ENCODE results near the gene BSDC1.
A peak's percentile ranks its signal among the peaks of the same experiment; 100 is the strongest.
"Not testable (repeated sequence)": the region's sequence is repeated elsewhere in the genome, so short reads cannot be mapped to it uniquely, and the experiment has no call there.

Gene BSDC1, protein sequence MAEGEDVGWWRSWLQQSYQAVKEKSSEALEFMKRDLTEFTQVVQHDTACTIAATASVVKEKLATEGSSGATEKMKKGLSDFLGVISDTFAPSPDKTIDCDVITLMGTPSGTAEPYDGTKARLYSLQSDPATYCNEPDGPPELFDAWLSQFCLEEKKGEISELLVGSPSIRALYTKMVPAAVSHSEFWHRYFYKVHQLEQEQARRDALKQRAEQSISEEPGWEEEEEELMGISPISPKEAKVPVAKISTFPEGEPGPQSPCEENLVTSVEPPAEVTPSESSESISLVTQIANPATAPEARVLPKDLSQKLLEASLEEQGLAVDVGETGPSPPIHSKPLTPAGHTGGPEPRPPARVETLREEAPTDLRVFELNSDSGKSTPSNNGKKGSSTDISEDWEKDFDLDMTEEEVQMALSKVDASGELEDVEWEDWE

DNA sequence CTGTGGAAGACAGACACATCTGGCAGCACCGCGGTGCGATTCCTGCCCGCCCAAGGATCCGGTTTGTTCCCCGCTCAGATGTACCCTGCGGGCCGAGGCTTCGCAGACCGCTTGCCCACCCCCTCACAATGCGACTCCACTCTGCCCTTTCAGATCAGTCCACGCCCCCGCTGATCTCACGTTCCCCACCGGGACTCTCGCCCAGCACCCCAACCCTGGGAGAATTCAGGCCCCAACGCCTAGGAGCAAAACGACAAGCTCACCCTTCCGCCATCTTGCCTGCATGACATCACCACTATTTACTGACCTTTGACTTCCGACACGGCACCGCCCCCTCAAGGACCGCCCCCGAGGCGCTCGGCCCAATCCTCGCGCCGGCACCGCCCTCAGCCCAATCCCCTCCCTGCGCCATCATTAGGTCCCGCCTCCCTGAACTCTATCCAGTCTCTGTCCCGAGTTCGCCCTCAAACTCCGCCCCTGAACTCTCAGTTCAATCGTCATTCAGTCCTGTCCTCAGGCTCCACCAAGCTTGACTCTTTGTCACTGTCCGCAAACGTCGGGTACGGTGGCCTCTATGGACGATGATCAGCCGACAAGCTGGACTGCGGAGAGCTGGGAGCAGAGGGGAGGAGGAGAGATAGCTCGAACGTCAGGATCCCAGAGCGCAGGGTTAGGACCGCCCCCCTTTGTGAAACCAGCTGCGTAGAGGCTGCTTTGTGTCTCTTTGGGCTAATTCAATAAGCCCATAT, at the start of gene BSDC1:
Gene BSDC1 (minus strand): TSS at position 301 of the 749 bp plus-strand sequence. CDS start 27 bp downstream, at position 274.
- DNase-seq, result peak; percentile 100

DNA sequence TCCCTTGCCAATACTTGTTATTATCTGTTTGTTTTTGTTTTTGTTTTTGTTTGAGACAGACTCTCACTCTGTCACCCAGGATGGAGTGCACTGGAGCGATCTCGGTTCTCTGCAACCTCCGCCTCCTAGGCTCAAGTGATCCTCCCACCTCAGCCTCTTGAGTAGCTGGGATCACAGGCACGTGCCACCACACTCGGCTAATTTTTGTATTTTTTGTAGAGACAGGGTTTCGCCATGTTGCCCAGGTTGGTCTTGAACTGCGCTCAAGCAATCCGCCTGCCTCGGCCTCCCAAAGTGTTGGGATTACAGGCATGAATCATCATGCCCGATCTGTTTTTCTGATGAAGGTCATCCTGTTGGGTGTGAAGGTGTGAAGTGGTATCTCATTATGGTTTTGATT, 47.2 kb upstream of the BSDC1 start:
- not testable (repeated sequence) for DNase-seq

DNA sequence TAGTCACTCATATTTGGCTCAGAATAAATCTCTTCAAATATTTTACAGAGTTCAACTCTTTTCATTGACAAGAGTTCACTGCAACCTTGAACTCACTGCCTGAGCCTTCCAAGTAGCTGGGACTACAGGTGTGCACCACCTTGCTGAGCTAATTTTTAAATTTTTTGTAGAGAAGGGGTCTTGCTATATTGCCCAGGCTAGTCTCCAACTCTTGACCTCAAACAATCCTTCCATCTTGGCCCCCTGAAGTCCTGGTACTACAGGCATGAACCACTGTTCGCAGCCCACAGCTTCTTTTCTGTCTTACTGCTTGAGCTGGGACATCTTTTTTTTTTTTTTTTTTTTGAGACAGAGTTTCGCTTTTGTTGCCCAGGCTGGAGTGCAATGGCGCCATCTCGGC, 44.5 kb upstream of the BSDC1 start:
- not testable (repeated sequence) for DNase-seq

DNA sequence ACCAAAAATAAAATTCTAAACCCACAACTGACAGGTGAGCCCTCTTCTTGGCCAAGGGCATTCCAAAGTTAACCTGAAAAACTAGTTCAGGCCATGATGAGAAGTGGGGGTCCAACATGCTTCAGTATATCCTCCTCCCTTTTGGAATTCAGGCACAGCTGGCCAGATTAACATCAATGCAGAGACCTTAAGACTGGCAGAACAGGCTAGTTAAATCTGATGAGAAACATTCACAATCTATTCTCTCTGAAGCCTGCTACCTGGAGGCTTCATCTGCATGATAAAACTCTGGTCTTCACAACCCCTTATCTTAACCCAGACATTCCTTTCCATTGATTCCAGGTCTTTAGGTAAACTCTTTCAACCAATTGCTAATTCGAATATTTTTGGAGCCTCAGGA, 43.9 kb upstream of the BSDC1 start:
- no peak for DNase-seq

DNA sequence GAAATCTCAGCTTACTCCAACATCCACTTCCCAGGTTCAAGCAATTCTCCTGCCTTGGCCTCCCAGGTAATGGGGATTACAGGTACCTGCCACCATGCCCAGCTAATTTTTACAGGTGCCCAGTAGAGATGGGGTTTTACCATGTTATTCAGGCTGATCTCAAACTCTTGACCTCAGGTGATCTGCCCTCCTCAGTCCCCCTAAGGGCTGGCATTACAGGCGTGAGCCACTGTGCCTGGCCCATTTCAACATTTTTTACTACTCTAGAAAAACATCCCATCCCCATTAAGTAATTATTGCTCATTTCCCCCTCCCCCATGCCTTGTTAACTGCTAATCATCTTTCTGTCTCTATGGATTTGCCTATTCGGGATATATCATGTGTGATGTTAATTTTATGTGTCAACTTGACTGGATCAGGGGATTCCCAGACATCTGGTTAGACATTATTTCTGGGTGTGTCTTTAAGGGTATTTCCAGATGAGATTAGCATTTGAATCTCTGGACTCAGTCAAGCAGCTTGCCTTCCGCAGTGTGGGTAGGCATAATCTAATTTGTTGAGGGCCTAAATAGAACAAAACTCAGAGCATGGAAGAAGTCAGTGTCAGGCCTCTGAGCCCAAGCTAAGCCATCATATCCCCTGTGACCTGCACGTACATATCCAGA, 37.6 kb upstream of the BSDC1 start:
- no peak for DNase-seq

DNA sequence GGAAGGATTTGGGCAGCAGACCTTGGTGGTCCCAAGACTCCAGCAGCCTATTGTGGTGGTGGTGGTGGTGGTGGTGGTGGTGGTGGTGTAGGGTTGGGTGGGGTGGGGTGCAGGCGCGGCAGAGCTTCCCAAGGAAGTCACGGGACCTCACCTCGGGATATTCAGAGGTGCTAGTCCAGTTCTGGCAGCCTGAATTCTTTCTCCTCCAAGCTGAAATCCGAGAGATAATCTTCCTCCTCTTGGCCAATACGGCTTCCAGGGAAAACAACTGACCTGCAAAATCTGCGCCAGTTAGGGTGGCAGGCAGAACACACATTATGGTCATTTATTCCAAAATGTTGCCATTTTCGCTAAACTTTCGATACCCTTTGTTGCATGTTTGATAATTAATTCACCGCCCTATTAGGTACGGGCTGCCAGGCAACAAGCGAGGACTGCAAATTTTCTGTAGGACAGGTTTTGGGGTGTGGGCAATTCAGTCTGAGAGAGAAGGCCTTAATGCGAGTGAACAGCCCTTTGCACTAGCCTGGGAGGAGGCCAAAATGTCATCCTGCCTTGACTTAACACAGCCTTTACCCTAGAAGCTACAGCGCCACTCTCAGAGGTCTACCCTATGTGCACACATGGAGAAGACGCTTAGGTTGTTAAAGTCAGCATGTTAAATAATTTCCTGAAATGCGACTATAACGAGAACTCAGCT, 33.2 kb upstream of the BSDC1 start:
- no peak for DNase-seq

DNA sequence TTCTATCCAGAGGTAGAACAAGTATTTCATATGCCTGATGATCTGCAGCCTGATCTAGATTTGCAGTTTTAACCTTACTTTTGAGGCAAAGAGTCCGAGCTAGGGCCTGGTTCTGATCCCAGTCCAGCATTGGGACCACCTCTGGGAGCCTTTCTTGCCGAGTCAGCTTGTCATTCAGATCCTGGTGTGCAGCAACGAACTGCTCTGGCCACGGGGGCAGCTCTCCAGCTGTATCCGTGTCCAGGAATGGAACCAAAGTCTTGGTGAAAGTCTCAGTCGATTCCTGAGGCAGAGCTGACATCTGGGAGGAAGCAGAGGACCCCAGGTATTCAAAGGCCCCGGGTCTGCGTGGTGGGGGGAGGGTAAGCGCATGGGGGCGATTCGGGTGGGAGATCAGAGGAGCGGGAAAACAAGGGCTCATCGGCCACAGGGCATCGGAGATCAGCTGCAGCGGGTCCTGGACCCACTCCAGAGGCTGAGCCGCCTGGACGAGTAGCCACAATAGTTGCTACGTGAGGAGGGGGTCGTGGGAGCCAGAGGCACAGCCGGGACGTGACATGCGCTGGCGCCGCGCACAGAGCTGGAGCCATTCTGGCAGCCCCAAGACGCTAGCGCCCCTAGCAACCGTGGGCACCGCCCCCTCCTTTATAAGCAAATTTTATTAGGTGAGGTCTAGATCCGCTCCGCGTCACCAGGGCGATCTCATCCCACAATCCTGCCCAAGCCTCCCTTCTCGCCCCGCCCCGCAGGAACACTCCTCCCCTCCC, 32.4 kb upstream of the BSDC1 start:
- peak; percentile 39 for DNase-seq

DNA sequence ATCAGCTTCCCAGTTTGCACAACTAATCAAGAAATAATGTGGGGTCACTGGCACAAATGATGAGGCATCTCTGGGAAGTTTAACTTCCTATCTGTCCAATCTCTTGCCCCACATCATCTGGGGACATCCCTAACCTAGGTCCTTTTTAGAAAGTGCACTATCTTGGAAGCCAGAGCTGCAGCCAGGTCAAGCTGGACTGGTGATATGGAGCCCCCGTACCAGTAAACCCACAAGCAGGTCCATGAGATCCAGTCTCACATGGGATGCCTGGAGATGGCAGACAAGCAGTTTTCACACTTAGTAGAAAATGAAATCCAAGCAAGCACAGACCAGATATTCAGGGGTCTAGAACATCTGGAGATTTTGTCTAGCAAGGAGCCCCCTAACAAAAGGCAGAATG, 27.5 kb upstream of the BSDC1 start:
- no peak for DNase-seq

DNA sequence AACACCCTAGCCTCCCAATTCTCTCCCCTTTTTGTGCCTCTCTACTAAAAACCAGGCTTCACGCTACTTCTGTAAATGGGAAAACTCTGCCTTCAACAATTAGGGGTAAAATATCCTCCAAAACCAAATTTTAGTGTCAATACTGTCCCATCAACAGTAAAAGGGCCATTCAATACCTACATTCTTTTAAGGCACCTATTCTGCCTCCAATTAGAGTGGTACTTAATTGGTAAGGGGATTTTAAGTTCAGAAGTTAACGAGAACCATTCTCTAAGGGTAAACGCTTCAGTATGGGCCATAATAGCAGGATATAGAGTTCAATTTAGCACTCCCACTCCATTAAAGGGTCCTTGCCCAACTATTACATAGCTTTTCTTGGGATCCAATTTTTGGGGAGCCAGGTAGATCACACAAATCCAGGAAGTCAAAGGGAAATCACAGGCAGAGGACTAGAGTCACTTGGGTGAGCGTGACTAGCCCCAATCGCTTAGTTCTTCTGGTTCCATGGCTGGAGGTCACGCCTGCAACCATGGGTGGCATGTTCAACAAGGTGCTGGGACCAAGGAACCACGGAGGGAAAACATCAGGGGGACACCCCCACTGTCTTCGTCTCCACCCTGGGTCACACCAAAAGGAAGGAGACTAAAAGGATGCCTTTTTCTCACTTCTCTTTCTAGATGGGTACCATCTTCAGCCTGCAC, 20.1 kb upstream of the BSDC1 start:
- DNase-seq, result no peak

DNA sequence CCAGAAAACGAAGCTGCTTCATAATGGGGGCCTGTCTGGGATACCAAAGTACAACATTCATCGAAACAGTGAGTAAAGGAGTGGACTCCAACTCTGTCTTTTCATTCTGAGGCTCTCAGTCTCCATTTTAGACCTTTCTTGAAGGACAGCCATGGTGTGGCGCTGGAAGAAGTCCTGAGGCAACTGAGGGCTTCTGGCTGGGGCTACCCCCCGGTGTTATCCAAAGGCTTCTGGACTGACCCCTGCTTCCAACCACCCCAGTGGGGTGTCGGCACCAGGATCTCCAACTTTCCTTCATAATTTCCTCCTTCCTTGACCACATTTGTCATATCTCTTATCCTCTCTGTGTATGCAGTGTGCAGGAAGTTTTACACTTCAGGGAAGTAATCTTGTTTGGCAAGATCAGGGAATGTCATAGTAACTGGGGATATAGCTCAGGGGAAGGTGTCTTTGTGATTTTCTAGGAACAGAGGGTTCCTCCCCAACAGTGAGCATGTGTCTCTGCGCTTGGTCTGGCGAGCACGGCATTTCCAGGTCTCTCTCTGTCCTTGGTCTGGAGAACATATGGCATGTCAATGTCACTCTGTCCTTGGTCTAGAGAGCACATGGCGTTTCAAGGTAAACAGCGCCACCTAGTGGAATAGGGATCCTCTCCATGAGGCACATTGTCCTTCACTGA, 19.4 kb upstream of the BSDC1 start:
- DNase-seq, result no peak

DNA sequence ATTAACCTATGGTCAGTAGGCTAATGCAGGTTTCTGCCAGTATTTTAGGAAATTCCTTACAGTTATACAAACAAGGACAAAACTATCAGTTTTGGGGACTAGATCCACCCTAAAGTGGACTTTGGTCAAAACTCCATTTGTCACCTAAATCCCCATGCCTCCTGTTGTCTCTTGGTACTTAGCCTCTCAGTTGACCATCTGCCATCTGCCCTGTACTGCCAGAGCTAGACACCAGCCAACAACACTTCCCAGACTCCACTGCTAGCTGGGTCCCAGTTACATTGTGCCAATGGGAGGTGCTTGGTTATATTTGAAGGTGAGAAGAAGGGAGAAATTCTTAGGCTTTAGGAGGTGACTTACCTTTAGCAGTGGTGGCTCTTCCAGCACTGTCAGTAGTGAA, 17.0 kb upstream of the BSDC1 start:
- DNase-seq, result no peak

DNA sequence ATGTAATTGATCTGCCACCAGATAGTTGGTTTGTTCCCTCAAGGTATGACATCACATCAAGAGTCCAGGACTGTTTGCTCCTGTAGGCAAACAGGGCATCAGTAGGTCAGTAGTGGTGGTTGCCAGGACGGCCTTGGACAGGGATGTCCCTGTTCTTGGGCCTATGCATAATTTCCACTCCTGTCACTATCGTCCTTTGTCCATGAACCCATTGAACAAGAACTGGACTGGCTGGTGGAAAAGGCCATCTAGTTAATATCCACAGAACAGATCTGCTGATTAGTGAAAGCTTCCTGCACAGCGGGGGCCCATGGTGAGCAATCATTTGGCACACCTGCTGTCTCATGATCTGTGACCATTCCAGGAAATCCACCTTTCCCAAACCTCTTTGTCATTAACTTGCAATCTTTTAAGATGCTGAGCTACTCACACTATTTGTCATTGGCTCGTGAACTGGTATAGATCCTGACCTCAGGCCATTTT, 12.4 kb upstream of the BSDC1 start:
- DNase-seq, result no peak

DNA sequence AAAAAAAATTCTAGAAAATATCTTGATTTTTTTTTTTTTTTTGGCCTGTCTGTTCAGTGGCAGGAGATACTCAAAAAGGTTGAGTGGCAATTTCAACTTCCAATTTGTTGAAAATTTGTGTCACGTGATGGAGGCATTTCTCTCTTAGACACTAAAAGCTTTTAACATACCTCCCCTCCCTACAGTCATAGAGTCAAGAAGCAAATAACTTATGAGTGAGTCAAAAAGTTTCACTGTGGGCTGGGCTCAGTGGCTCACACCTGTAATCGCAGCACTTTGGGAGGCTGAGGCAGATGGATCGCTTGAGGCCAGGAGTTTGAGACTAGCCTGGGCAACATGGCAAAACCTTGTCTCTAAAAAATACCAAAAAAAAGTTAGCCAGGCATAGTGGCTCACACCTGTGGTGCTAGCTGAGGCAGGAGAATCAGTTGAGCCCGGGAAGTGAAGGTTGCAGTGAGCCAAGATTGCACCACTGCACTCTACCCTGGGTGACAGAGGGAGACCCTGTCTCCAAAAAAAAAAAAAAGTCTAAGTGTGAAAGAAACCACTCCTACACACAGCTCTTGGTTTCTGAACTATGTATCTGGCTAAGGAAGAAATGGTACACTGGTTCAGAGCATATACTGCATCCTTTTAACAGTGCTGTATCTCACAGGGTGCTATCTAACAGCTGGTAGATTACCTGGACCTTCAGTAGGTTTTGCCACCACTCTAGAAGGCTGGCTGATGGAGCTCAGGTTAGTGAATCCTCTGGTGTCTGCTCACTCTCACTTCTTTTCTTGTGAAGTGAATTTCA, 11.6 kb upstream of the BSDC1 start:
- DNase-seq, result no peak

DNA sequence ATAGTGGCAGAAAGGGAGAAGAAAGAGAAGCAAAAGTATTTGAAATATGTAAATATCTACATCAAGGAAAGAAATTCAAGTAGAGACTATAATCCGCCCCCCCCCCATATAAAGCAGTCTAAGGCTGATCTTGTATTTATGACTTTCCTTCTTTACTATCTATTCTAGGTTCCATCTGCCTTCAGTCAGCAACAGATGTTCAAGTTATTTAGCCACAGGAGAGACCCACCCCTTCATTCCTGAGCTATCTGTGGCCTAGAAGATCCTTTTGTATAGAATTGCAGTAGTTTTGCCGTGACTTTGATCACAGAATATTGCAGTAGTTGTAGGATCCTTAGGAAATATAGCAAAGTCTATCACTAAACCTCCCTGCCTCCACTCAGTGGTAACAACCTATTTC, 10.7 kb upstream of the BSDC1 start:
- DNase-seq, result no peak

DNA sequence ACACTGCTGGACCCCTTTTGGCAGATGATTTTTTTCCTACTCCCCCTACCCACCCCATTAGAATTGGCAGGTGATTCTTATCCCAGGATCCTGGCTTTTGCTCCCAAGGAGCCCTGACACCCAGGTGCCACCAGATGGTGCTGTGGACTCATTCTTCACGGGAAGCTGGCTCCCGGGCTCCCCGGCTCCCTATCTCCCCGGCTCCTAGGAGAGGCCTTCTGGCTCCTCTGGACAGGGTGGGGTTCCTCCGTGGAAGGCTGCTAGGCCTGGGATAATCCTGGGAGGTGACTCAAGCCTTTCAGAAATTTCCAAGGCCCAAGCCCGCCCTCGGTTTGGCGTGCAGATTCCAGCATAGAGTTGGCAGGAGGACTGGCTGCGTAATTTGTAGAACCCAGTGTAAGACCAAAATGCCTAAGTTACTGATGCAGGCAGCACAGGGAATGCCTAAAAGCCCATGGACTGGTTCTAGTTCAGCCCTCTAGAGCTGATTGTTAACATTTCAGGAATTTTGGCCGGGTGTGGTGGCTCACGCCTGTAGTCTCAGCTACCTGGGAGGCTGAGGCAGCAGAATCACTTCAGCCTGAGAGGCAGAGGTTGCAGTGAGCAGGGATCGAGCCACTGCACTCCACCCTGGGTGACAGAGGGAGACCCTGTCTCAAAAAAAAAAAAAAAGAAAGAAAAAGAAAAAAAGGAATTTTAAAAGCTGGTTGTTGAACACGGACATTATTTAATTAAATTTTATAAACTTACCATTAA, 6.8 kb upstream of the BSDC1 start:
- peak; percentile 69 for DNase-seq

DNA sequence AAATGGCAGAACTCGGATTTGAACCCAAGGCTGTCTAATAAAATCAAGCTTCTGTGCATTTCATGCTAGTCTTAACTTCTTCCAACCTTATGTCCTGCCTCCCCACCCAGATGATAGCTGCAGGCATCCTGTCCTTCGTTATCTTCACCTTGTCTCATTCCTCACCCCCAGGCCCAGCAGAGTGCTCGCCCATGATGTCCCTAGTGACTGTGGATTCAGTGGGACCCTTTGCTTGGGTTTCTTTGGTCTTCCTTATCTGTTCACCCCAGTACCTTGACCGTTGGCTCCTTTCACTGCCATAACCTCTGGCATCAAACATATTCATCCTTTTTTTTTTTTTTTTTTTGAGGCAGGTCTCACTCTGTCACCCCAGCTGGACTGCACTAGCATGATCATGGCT, 5.6 kb upstream of the BSDC1 start:
- no peak for DNase-seq

DNA sequence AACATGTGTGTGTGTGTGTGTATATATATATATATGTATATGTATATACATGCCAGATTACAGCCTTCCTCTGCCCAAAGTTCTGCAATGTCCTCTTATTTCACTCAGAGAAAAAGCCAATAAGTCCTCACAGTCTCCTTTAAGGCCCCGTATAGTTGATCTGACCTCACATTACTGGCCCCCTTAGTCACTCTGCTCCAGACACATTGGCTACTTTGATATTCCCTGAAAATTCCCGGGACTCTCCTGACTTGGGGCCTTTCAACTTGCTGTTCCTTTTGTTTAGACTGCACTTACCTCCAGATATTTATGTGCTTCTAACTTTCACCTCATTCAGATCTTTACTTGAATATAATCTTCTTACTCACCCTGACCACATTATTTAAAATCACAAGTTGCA, 4.2 kb upstream of the BSDC1 start:
- no peak for DNase-seq

DNA sequence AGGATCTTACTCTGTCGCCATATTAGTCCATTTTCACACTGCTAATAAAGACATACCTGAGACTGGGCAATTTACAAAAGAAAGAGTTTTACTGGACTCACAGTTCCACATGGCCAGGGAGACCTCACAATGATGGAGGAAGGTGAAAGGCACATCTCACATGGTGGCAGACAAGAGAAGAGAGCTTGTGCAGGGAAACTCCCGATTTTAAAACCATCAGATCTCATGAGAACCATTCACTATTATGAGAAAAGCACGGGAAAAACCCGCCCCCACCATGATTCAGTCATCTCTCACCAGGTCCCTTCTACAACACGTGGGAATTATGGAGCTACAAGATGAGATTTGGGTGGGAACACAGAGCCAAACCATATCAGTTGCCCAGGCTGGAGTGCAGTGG, 2.3 kb upstream of the BSDC1 start:
- not testable (repeated sequence) for DNase-seq

DNA sequence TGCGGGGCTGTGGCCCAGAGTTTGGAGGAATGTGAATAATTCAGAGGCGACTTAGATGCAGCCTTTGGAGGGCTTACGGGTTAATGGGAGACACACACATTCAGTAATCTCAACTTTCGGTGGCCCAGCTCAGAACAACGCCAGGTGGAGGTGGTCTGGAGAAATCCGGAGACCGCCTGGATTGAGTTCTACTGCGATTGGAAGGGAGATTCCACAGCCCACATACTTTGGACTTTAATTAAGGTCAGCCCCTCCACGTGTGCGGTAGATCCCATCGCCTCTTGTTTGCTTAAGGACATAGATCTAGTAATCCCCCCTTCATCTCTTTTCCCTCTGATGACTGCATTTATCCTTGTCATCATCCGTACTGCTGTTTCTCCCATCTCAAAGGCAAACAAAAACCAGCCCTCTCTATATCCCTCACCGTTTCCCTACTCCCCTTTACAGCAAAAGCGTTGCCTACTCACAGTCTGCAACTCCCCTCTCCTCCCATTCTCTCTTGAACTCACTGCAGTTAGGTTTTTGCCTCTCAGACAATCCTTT, 720 bp upstream of the BSDC1 start:
- DNase-seq, result peak; percentile 71

Measured in DMS79 (cell line).